ENCODE results near the gene PPP1R10. TPM values are rescaled to one million over a fixed set of nuclear protein-coding genes. Genes with fewer than 3 reads are reported as not detected.

PPP1R10 gene
- total and polyA plus RNA-seq, 2 of the 13 experiments (the other 11 are each of a cell fraction or from before 2014, with no cell fraction given): 26.3 to 38.4 TPM

GRCh38 chr6:30646450-30647241 is 29.6 kb upstream of the PPP1R10 start, which contains the start of gene C6orf136 (continued):
- TF ChIP-seq SNAPC5 (CRISPR knock-in tag; IDR thresholded peaks at IDR 0.05; ENCODE audit: borderline replicate concordance) (0 out of 2 replicates have a peak, but pooled peaks have one; percentile 72), ZNF124 (CRISPR knock-in tag; IDR thresholded peaks at IDR 0.05) (no peak; the same call in 1 of the 2 replicates), NFKB2 (CRISPR knock-in tag; IDR thresholded peaks at IDR 0.05; ENCODE audit: borderline replicate concordance) (no peak), ZNF331 (CRISPR knock-in tag; IDR thresholded peaks at IDR 0.05) (0 out of 2 replicates have a peak, but pooled peaks have one; percentile 2), HBP1 (CRISPR knock-in tag; IDR thresholded peaks at IDR 0.05; ENCODE audit: low read depth) (peak; percentile 74; the same call in 1 of the 2 replicates), XRCC5 (optimal IDR thresholded peaks at IDR 0.05; ENCODE audit: low read length) (peak; percentile 14), HNRNPK (IDR thresholded peaks at IDR 0.05; ENCODE audit: low read depth, low read length, poor library complexity, severe bottlenecking) (peak; percentile 97), MBD4 (IDR thresholded peaks at IDR 0.05; ENCODE audit: borderline replicate concordance, low read length) (no peak), SIN3A (IDR thresholded peaks at IDR 0.05; ENCODE audit: borderline replicate concordance, low read depth, low read length) (peak; percentile 78; the same call in 1 of the 2 replicates), NR2F2 (IDR thresholded peaks at IDR 0.05; ENCODE audit: borderline replicate concordance, low read depth) (no peak), FLYWCH1 (CRISPR knock-in tag; IDR thresholded peaks at IDR 0.05) (no peak), MEIS1 (CRISPR knock-in tag; IDR thresholded peaks at IDR 0.05; ENCODE audit: borderline replicate concordance) (no peak), SP5 (CRISPR knock-in tag; IDR thresholded peaks at IDR 0.05; ENCODE audit: borderline replicate concordance, low read depth) (no peak), NFAT5 (CRISPR knock-in tag; IDR thresholded peaks at IDR 0.05) (no peak), ZNF460 (CRISPR knock-in tag; IDR thresholded peaks at IDR 0.05; ENCODE audit: borderline replicate concordance) (no peak), ZNF605 (CRISPR knock-in tag; IDR thresholded peaks at IDR 0.05) (no peak), NR2F1 (CRISPR knock-in tag; IDR thresholded peaks at IDR 0.05) (no peak), PCBP1 (IDR thresholded peaks at IDR 0.05; ENCODE audit: borderline replicate concordance, low read depth, low read length) (peak; percentile 98), SETDB1 (CRISPR knock-in tag; IDR thresholded peaks at IDR 0.05; ENCODE audit: borderline replicate concordance) (no peak), DMTF1 (CRISPR knock-in tag; IDR thresholded peaks at IDR 0.05) (0 out of 2 replicates have a peak, but pooled peaks have one; percentile 15)
